Activated CD8-positive, alpha-beta memory T cell treated with anti-CD3 and anti-CD28 coated beads for 48 hours (primary cell): ENCODE results near the gene CREBRF.
"Not testable (repeated sequence)": the region's sequence is repeated elsewhere in the genome, so short reads cannot be mapped to it uniquely, and the experiment has no call there.

Experiments
- DNase-seq, 3 experiments: peaks; one replicate each; pipeline ENCODE4 v3.0.0-alpha.2; 2020; ENCODE audit warnings: low read depth in 2 of 3, low spot score in 2 of 3

CREBRF gene

DNA sequence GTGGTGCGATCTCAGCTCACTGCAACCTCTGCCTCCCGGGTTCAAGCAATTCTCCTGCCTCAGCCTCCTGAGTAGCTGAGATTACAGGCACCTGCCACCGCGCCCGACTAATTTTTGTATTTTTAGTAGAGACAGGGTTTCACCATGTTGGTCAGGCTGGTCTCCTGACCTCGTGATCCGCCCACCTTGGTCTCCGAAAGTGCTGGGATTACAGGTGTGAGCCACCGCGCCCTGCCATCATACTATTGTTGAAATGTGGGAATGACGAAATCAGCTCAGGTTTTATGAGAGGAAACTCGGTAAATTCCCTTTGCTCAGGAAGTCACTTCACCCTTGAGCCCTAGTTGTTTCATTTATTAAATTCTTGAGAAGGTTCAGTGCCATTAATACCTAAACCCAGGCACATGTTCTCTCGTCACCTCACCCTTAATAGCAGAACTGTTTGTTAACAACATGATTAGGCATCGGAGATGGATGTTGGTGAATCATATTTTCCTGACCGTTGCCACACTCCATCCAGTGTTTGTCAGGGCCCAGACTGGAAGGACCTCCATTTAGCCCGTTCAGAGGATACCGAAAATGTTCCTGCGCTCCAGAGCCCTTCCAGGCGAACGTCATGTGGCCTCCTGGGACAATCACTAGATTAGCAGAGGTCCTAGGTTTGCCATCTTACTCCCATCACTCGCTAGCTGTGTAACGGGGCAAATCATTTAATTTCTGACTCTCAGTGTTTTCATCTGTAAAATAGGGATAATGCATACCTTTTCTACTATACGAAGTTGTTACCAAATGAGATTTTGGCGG is 20.0 kb upstream of the CREBRF start:
- no peak for DNase-seq

DNA sequence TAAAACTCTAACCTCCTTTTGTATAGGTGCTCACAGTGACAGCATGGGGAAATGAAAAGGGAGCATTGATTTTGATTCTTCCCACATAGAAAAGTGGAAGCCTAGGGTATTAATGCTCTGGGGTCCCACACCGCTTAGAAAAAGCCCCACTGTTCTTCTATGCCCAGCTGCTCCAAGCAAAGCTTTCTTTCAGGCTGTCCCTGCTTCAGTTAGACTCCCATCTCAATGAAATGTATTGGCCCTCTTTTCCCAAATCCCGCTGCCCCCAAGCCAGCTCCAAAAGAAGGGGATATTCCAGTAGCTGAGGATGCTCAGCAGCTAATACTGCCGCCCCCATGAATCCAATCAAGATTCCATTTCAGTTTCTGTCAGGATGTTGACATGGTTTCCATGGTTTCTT is 17.0 kb upstream of the CREBRF start:
- no peak for DNase-seq

DNA sequence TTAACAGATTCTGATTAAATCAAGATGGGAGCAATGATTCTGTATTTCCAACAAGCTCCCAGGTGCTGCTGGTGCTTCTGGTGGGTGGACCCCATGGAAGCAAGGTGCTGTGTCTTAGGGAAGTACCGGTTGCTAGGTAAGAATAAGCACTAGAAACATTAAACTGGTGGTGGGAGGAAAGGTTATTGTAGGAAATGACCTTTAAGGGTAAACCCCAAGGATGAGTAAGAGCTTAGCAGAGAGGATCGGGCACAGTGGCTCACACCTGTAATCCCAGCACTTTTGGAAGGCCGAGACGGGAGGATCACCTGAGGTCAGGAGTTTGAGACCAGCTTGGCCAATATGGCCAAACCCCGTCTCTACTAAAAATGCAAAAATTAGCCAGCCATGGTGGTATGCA is 16.2 kb upstream of the CREBRF start:
- no peak for DNase-seq

DNA sequence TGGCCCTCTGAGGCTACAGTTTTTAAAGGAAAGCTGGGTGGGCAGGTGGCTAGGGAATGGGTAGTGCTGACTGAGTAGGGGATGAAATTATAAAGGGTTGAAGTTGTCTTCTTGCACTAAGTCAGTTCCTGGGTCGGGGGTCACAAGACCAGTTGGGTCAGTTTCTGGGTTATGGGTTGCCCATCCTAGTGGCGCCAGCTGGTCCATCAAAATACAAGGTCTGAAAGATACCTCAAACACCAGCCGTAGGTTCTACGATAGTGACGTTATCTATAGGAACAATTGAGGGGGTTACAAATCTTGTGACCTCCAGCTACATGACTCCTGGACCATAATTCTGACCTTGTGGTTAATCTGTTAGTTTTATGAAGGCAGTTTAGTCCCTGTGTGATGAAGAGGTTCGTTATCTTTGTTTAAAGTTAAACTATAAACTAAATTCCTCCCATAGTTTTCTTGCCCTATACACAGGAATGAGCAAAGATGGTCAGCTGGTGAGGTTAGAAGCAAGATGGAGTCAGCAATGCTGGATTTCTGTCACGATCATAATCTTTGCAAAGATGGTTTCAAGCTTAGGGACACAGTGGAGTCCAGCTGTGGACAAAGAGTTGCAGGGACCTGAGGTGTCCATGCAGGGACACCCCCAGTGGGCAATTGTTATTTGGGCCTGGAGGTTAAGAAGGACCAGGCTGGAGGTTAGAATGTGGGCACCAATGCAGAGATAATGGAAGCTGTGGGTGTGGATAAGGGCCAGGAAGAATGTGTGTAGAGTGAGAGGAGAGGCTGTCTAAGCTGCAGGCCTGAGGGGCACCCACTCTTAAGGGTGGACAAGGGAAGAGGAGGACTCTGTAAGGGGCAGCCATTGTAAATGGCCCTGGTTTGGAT is 14.0 kb upstream of the CREBRF start:
- DNase-seq = no peak

DNA sequence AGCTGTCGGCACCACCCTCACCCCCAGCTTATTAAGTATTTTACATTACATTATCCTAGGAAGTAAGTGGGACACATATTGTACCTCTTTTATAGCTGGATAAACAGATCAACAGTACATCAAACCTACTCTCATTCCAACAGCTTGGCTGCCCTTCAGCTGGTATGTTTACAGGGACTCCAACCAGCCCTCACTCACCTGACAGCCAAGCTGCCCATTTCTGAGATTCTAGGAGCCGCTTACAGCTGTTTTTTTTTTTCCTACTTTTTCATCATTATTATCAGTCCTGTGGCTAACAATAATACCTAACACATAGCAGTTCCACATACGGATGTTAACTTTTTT is 13.4 kb upstream of the CREBRF start:
- no peak for DNase-seq

DNA sequence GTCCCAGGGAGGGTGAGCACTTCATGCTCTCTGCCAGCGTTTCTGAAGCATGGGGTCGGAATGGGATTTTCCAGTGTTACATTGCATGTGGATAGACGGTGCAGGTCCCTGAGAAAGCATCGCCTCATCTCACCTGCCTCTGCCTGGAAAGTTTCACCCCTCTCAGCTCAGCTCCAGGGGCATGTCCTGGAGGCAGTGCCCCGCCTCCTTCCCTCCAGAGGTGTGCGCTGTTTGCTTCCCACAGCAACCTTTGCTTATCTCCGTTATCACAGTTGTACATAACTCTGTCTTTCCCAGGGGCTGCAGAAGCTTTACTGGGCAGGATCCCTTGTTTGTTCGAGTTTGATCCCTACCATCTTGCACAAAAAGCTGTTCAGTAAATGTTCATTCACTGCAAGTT is 10.7 kb upstream of the CREBRF start:
- DNase-seq = no peak

DNA sequence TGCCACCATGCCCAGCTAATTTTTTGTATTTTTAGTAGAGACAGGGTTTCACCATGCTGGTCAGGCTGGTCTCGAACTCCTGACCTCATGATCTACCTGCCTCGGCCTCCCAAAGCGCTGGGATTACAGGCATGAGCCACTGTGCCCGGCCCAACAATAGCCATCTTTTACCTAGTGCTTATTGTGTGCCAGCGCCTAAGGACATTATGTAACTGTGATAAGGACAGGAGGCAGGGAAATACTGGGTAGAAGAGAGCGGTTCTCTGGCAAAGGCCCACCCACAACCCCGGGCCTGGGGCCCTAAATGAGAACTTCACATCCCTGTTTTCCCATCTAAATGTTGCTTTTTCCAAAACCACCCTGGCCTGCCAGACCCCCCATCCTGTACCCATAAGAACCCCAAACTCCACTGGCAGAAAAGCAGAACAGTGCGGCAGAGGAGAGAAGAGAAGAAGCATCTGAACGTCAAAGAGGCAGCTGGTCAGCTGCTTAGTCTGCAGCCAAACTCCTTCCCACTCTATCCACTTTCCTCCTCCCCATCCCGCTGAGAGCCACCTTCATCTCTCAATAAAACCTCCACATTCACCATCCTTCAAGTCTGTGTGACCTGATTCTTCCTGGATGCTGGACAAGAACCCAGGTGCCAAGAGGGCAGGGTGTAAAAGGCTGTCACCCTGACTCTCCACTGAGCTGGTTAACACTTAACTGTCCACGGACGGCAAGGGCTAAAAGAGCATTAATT is 8.9 kb upstream of the CREBRF start:
- DNase-seq = not testable (repeated sequence)

DNA sequence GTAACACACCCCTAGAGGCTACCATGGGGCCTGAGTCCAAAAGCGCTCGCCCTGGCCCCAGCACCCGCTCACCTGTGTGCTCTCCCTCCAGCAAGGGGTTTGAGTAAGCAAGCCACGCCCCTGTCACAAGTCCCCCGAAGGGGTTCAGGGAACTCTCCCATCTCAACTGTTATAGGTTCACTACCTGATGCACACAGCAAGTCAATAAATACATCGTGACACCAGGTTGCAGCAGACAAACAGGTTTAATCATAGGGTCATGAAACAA is 8.4 kb upstream of the CREBRF start:
- DNase-seq = no peak

DNA sequence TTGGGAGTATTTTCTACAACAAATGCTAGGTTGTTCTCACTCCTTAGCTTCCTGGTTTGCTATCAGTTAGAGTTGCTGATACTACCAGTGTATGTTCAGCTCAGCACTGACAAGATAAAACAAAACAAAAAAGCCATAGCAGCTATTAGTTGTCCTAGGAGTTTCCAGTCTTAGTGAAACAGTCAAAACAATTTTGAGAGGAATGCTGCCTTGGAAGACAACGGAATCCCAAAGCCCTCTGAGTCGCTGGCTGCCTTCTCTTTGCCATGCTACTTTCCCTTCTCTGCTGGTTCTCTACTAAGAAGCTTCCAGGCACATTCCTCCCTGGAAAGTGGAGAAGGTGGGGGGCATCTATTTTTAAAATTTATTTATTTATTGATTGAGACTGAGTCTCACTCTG is 5.4 kb upstream of the CREBRF start:
- DNase-seq = no peak

DNA sequence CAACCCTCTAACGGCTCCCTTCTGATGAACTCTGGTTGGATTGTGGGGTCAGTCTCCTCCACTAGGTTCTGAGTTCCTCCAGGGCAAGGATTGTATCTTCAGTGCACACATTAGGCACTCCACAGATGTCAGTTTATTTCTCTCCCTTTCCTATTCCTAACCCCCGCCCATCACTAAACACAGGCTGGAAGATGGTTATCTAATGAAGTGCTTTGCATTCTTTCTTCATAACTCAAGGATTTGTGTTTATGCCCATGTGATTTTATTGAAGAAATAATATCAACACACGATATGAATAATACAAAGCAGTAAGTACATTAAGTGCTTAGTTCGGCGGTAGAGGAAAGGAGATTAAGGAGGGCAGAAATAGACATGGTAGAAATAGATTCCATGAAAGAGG is 4.4 kb upstream of the CREBRF start:
- no peak for DNase-seq

DNA sequence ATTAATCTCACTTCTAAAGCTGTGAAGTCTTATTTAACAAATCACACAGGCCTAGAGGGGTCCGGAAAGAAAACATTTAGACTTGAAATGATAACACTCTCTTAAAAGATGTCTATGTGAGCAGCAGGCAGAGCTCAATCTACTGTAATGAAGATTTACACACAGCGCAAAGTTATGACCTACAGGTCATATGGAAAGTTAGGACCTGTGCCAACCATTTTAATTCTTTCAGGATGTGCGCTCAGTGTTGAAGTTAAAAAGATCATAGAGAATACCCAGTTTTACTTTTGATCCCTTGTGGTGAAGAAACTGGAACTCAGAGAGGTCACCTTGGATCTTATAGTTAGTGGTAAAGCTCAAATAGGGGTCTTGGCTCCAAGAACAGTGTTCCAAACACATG is 3.1 kb upstream of the CREBRF start:
- DNase-seq = no peak

DNA sequence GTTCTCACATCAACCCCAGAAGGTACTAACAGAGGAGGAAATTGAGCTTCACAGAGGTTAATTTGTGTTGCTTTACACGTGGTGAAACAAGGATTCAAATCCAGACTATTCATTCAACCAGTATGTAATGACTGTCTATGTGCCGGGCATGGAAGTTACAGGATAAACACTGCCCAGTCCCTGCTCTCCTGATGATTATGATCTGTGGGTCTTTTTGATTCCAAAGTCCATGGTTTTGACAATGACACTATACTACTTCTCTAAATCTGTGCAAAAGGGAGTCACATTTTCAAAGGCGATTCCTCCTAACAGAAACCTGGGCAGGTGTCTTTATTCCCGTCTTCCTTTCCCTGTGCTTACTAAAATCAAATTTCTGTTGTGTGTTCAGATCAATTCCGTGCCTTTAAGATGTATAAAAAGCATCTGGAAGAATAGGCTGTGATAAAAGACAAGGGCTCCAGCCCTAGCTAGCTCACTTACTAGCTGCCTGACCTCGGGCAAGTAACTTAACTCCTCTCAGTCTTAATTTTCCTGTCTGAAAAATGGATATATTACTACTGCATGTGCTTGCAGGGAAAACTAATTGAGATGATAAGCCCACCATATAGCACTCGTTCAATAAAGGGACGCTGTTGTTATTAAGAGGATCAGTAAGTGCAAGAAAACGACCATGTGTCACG is 970 bp upstream of the CREBRF start:
- DNase-seq = no peak

DNA sequence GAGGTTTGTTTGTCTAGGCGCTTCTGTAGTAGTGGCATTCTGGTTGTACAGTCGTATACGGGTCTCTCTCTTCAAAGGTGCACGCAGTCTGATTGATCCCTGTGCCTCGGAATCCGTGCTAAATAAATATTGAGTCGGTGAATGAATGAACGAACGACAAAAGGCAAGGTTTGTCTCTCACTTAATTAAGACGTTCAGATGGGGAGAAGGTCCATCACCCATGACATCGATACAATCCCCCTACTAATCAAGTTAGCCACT is 500 bp upstream of the CREBRF start:
- DNase-seq = peak in 1 of 3 experiments; percentile 6

DNA sequence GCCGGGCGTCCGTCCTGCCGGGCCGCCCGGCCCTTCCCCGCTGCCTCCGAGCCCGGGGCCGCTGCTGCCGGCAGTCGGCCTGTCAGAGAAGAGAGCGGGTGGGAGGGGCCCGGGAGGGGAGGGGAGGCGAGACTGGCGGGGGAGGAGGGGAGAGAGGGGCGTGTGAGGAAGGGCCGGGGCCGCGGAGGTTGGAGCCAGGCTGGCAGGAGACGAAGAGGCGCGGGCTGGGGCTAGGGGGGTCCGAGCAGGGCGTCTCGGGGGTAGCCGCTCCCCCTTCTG is 570 bp downstream of the CREBRF start:
- DNase-seq = no peak

DNA sequence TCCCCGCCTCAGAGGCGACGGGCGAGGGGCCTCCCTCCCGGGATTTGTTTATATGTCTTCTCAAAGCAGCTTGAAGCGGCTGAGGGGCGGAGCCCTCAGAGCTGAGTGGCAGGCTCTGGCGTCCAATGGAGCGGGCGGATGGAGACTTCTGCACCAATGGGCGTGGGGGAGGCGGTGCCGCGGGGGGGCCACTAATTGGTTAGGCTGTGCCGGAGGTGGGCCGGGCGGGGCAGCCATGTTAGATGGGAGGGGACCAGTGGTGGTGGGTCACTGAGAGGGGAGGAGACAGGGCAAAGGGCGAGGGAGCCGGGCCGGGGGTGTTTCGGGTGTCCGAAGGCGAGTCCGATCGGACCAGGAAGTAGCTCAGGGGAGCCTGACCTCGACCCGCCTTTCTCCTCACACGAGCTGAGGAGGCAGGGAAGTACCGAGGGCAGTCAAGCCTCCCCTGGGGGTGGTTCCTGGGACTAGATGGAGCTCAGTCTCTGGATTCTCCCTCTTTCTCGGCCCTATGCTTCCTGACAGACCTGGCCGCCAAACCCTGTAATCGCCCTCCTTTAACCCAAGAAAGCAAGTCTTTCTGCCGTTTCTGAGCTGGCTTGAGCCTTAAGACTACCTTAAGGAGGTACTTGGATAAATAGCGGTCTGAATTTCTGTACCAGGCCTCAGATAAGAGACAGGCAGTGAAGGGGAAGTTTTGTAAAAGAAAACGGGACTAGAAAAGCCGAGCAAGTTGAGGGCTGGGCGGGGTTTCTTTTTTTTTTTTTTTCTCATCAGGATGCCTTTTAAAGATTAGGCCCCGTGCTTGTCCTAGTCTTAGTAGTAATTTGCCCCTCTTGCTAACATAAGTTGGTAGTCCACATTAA is 1.1 kb downstream of the CREBRF start:
- peak; percentile 95 to 97 (median 96) for DNase-seq

DNA sequence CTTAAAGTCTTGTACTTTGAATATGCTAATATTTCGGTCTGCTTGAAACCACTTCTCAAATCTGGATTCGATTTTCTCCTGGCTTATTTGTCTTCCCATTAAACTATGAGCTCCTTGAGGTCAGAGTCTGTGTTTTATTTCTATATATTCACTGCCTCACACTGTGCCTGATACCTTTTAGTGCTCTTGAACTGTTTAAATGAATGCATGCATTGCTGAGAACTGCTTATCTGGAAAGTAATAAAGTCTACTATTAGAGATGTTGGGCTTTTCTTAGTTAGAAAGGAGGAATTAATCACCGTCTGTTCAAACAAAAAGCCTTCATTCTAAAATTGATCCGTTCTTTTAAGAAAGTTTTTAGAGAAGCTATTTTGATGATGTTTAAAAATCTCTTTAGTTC is 6.0 kb downstream of the CREBRF start:
- DNase-seq = no peak

DNA sequence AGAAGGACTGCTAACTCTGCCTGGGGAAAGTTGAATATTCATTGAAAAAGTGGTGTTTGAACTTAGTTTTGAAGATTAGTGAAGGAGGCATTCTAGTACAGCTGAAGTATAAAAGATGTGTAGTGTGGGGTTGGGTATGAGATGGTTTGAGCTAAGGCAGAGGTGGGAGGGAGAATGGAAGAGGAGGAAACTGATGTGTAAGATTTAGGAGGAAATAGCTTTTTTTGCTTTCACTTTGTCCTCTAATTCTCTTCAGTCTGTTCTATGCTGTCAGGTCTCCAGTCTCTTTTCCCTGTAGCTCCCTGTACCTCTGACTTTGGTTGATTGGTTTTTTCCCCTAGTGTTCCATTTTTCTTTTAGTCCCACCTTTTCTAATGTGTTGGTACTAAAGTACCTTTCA is 9.0 kb downstream of the CREBRF start:
- no peak for DNase-seq

DNA sequence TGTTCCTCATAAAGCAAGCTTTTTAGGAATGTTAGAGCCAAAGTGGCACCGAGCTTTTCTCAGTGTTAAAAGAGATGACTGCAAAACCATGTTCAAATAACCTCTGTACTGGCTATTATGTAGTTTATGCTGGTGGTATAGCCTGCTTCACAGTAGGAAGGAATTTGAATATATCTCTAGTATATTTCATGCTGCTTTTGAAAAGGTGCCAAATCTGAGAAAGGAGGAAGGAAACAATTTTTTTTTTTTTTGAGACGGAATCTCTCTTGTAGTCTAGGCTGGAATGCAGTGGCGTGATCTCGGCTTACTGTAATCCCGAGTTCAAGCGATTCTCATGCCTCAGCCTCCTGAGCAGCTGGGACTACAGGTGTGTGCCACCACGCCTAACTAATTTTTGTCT is 13.5 kb downstream of the CREBRF start:
- DNase-seq = no peak

DNA sequence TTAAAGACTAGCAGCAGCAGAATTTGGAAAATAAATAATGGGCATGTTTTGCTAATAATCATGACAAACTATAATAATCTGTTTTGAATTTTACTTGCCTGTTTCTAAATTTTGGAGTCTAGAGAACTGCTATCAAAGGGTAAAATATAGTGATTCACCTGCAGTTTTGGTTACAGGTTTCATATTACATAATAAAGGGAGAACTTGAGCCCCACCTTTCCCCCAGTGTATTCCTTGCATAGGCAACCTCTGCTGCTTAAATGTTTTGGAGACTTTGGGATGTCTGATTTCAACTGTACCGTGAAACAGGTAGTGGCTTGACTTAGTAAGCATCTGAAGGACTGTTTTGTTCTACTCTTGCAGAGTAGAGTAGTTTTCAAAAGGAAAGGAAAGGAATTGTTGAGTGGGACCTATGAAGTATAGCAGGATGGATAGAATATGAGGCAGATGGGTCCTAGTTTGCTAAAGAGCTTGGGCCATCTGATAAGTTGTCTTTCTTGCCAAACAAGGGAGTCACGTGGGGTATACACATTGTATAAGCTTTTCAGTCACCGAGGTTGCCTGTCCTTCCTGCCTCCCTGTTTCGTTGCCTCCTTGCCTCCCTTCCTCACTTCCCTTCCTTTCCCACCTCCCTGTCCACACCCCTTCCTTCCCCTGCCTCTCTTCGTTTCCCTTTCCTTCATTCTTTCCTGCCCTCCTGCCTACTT is 19.1 kb downstream of the CREBRF start:
- no peak for DNase-seq

DNA sequence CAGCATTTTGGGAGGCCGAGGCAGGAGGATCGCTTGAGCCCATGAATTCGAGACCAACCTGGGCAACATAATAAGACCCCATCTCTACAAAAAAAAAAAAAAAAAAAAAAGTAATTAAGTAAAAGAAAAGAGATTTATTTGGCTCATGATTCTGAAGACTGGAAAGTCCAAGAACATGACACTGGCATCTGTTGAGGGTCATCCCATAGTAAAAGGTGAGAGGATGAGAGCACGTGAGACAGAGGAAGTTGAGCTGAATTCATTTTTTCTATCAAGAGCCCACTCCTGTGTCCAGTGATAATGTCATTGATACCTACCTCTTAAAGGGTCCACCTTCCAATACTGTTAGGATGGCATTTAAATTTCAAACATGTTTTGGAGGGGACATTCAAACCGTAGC is 19.8 kb downstream of the CREBRF start:
- DNase-seq = no peak

DNA sequence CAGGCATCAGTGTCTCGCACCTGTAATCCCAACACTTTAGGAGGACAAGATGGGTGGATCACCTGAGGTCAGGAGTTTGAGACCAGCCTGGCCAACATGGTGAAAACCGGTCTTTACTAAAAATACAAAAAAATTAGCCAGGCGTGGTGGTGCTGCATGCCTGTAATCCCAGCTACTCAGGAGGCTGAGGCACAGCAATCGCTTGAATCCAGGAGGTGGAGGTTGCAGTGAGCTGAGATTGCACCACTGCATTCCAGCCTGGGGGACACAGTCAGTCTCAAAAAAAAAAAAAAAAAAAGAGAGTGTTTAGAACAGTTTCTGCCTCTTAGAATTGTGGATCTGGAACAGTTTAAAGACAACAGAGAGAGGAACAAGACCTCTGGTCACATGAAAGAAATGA is 20.3 kb downstream of the CREBRF start:
- not testable (repeated sequence) for DNase-seq
